KMS-11 (cell line): Measurements from ENCODE around the gene KCTD21.

Source experiments
- H2AFZ ChIP-seq: fragments of 200-600 bp; sonication (generic); 2 replicates; pipeline ENCODE4 v1.6.1; 2016; ENCODE audit warnings: antibody characterized with exemption, mixed run types, low read depth
- H3K27ac ChIP-seq: fragments of 200-600 bp; sonication (generic); 2 replicates; pipeline ENCODE4 v1.6.1; 2016; ENCODE audit warnings: mild to moderate bottlenecking, mixed run types
- H3K27me3 ChIP-seq: fragments of 200-600 bp; sonication (generic); 2 replicates; pipeline ENCODE4 v1.6.1; 2017; ENCODE audit warnings: mild to moderate bottlenecking, low read depth, mixed run types, moderate library complexity; ENCODE audit not compliant: insufficient read depth
- H3K36me3 ChIP-seq: fragments of 200-600 bp; sonication (generic); 2 replicates; pipeline ENCODE4 v1.6.1; 2017; ENCODE audit warnings: mild to moderate bottlenecking, mixed run types; ENCODE audit not compliant: insufficient read depth
- H3K4me1 ChIP-seq: fragments of 200-600 bp; sonication (generic); 2 replicates; pipeline ENCODE4 v1.6.1; 2016; ENCODE audit warnings: mild to moderate bottlenecking, low read depth, mixed run types; ENCODE audit not compliant: poor library complexity, severe bottlenecking
- H3K4me2 ChIP-seq: fragments of 200-600 bp; sonication (generic); 2 replicates; pipeline ENCODE4 v1.7.0; 2016; ENCODE audit warnings: mild to moderate bottlenecking, mixed run types
- H3K4me3 ChIP-seq: fragments of 200-600 bp; sonication (generic); IDR thresholded peaks from 2 replicates; pipeline ENCODE4 v1.6.1; 2017; ENCODE audit warnings: low read depth, low read length, mixed read lengths; ENCODE audit not compliant: insufficient read depth
- H3K79me2 ChIP-seq: fragments of 200-600 bp; sonication (generic); 2 replicates; pipeline ENCODE4 v1.6.1; 2016; ENCODE audit warnings: low read depth, mixed run types; ENCODE audit not compliant: insufficient read depth
- H3K9ac ChIP-seq: fragments of 200-600 bp; sonication (generic); 2 replicates; pipeline ENCODE4 v1.6.1; 2016; ENCODE audit warnings: mild to moderate bottlenecking, mixed run types
- H4K20me1 ChIP-seq: fragments of 200-600 bp; sonication (generic); 2 replicates; pipeline ENCODE4 v1.6.1; 2016; ENCODE audit warnings: mild to moderate bottlenecking, mixed run types; ENCODE audit not compliant: insufficient read depth
- CTCF ChIP-seq: fragments of 200-600 bp; sonication (generic); conservative IDR thresholded peaks from 2 replicates; pipeline ENCODE4 v1.6.1; 2017; ENCODE audit warnings: low read depth, mild to moderate bottlenecking, antibody characterized with exemption, low read length, moderate library complexity, mixed read lengths

The KCTD21 gene

DNA sequence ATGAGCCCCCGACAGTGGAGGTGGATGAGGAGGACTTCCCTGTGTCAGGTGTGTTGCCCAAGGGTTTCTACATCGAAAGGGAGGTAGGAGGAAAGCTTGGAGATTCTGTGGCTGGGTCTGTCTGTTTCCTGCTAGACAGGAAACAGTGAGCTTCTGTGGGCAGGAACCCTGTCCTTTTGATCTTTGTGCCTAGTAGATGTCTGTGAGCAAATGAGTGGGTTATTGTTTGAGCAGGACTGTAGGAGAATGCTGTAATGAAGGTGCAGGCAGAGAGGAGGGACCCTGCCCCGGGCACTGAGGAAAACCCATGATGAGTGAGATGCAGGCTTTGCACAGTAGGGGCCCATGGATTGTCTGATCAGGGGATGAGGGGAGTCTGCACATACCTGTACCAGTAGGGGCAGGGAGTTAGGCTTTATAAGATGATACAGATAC lies 14.3 kb upstream of the KCTD21 start:
- H3K79me2 ChIP-seq, result no peaks in the 10 kb centered on the region
- H3K4me3 ChIP-seq, result no peak overlapping the region
- H3K36me3 ChIP-seq, result no peaks in the 10 kb centered on the region
- no peak for TF ChIP-seq CTCF
- no peaks in the 10 kb centered on the region for H3K27me3 ChIP-seq
- H3K4me1 ChIP-seq, result no peaks in the 10 kb centered on the region
- H3K27ac ChIP-seq, result no peak overlapping the region
- H2AFZ ChIP-seq, result no peak overlapping the region
- no peak overlapping the region for H3K9ac ChIP-seq
- H3K4me2 ChIP-seq, result no peak overlapping the region
- no peaks in the 10 kb centered on the region for H4K20me1 ChIP-seq

DNA sequence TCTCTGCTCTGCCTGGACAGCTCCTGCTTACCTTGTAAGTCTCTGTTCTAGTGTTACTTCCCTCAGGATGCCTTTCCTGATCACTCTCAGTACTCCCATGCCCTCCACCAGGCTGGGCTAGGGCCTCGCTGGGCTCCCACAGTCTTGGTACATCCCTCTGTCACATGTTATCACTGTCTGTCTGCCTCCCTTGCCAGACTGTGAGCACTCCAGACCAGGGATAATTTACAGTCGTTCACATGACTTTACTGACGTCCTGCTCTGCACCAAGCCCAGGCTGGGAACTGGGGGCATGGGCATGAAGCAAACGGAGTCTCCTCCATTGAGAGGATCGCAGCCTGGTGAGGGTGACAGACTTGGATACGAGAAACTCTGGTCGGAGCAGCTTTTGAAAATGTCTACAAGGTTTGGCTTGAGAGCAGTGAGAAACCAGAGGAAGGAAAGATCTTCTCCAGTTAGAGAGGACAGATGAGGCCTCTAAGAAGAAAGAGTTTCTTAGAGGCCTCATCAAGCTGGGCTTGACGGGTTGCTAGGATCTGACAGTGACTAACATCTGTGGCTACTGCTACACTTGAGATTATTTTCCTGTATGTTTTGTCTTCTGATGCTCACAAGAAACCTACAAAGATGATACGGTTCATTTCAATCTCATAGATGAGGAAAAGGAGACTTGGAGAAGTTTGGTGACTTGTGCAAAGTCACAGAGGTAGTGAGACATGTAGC lies 12.8 kb upstream of the KCTD21 start:
- Histone ChIP-seq H3K4me3 (no peak overlapping the region), H3K79me2 (no peaks in the 10 kb centered on the region), H3K27me3 (no peaks in the 10 kb centered on the region), H3K4me1 (no peaks in the 10 kb centered on the region), H3K36me3 (no peaks in the 10 kb centered on the region), H3K4me2 (no peak overlapping the region), H3K27ac (no peak overlapping the region), H3K9ac (no peak overlapping the region), H2AFZ (no peak overlapping the region), H4K20me1 (no peaks in the 10 kb centered on the region)
- no peak for TF ChIP-seq CTCF

DNA sequence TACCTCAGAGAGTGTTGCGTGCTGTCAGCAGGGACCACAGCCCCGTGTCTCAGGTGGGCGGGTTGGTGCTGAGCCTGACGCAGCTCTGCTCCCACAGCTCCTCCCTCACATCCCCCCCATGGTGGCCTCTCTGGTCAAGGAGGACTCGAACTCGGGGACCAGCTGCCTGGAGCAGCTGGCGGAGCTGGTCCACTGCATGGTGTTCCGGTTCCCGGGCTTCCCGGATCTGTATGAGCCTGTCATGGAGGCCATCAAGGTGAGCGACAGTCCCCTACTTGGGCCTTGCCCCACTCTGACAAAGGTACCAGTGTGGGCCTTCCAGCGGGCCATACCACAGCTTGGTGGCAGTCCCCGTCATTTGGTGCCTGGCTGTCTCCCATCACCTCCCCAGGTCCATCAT lies 12.1 kb upstream of the KCTD21 start:
- H3K4me2 ChIP-seq, result no peak overlapping the region

GRCh38 chr11:78200061-78200460 lies 11.6 kb upstream of the KCTD21 start:
- no peak overlapping the region for H3K9ac ChIP-seq
- H2AFZ ChIP-seq, result no peak overlapping the region
- H3K4me1 ChIP-seq, result no peaks in the 10 kb centered on the region
- H3K36me3 ChIP-seq, result no peaks in the 10 kb centered on the region
- H4K20me1 ChIP-seq, result no peaks in the 10 kb centered on the region
- H3K27ac ChIP-seq, result no peak overlapping the region
- no peaks in the 10 kb centered on the region for H3K27me3 ChIP-seq
- no peak overlapping the region for H3K4me2 ChIP-seq
- no peak for TF ChIP-seq CTCF
- H3K79me2 ChIP-seq, result no peaks in the 10 kb centered on the region
- no peak overlapping the region for H3K4me3 ChIP-seq

More for the DNA sequence above, 12.1 kb upstream of the KCTD21 start:
- Histone ChIP-seq H3K9ac (no peak overlapping the region), H3K4me1 (no peaks in the 10 kb centered on the region), H2AFZ (no peak overlapping the region), H3K27ac (no peak overlapping the region), H4K20me1 (no peaks in the 10 kb centered on the region), H3K4me3 (no peak overlapping the region), H3K79me2 (no peaks in the 10 kb centered on the region), H3K27me3 (no peaks in the 10 kb centered on the region), H3K36me3 (no peaks in the 10 kb centered on the region)
- no peak for TF ChIP-seq CTCF
